GM12891 (cell line): ENCODE results near the gene ITGAL.

Experiments used
- DNase-seq: peaks from one replicate; pipeline ENCODE4 v3.0.0; 2011; ENCODE audit warnings: low spot score; ENCODE audit not compliant: insufficient read length
- FAIRE-seq: peaks from 2 replicates; lab custom pipeline; 2011; peaks lifted over from hg19 to GRCh38; lab: Jason Lieb, UNC
- PAX5 ChIP-seq: IDR thresholded peaks from 2 replicates; pipeline ENCODE4 v1.6.1; 2011; ENCODE audit warnings: low read length, moderate library complexity, mild to moderate bottlenecking; ENCODE audit not compliant: insufficient read depth, severe bottlenecking
- POLR2A ChIP-seq: IDR thresholded peaks from 2 replicates; pipeline ENCODE4 v1.6.1; 2011; ENCODE audit warnings: low read depth, low read length, control low read depth
- POLR2AphosphoS5 ChIP-seq: IDR thresholded peaks from 2 replicates; pipeline ENCODE4 v1.6.1; 2011; ENCODE audit warnings: low read depth, low read length, control low read depth
- POU2F2 ChIP-seq: IDR thresholded peaks from 2 replicates; pipeline ENCODE4 v1.6.1; 2011; ENCODE audit warnings: low read depth, mild to moderate bottlenecking, control low read depth, low read length, moderate library complexity
- SPI1 ChIP-seq: IDR thresholded peaks from 2 replicates; pipeline ENCODE4 v1.6.1; 2011; ENCODE audit warnings: low read depth, low read length, control low read depth
- TAF1 ChIP-seq: IDR thresholded peaks from 2 replicates; pipeline ENCODE4 v1.6.1; 2011; ENCODE audit warnings: low read depth, low read length, control low read depth

ITGAL gene

DNA sequence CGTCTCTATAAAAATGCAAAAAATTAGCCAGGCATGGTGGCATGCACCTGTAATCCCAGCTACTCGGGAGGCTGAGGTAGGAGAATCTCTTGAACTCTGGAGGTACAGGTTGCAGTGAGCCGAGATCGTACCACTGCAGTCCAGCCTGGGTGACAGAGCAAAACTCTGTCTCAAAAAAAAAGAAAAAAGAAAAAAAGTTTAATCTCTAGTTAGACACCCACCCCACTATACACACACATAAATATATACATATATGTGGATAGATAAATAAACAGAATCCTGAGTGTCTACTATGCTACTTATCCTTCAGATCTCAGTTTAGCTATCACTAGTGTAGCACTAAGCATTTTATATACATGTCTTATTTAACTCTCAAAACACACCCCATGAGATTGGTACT, 18.7 kb downstream of the ITGAL start:
- DNase-seq (no peak), FAIRE-seq (no peak)
- TF ChIP-seq TAF1 (no peak), PAX5 (no peak), POLR2A (no peak), POU2F2 (no peak), SPI1 (no peak), POLR2AphosphoS5 (no peak)

DNA sequence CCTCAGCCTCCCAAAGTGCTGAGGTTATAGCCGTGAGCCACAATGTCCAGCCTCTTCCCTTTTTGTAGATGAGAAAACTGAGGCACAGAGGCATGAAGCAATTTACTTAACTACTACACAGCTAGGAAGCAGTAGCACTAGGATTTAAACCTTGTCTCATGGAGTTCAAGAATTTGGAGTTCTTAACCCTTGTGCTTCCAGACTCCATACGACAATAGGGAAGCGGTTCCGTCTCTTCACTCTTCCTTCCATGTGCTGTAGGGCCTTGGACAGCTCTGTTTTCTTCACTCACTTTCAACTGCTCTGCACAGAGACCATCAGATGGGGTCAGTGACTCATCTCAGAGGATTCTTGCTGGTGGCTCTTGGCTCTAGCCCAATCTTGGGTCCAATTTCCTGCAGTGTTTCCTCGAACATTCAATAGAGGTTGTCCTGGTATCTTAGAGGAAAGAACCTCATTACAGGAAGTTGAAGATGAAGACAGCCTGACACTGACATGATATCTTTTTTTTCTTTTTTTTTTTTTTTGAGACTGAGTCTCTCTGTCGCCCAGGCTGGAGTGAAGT, 19.3 kb downstream of the ITGAL start:
- no peak for FAIRE-seq

DNA sequence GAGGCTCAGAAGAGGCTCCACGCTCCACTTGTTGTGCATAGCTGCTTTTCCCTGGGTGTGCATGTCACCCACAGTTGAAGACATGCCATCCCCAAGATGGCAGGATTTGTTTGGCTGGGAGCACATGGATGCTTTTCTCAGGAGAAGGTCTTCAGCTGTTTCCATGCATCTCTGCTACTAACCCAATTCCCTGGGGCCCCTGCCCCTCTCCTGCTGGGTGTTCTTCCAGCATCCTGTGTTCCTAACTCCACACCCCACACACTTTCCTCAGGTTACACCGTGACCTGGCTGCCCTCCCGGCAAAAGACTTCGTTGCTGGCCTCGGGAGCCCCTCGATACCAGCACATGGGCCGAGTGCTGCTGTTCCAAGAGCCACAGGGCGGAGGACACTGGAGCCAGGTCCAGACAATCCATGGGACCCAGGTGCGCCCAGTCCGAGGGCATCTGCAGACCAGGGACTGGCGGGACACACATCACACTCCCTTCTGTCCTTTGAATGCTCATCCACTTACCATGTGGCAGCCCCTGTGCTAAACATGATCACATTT, 21.5 kb downstream of the ITGAL start:
- DNase-seq (no peak), FAIRE-seq (no peak)
- TF ChIP-seq POLR2A: no peak
- TF ChIP-seq PAX5: no peak
- no peak for TF ChIP-seq POLR2AphosphoS5
- TF ChIP-seq TAF1: no peak
- TF ChIP-seq SPI1: no peak
- no peak for TF ChIP-seq POU2F2

More for the DNA sequence above, 19.3 kb downstream of the ITGAL start:
- no peak for TF ChIP-seq POU2F2
- no peak for TF ChIP-seq PAX5
- no peak for TF ChIP-seq TAF1
- TF ChIP-seq POLR2AphosphoS5: no peak
- TF ChIP-seq POLR2A: no peak
- TF ChIP-seq SPI1: no peak
- DNase-seq: no peak

DNA sequence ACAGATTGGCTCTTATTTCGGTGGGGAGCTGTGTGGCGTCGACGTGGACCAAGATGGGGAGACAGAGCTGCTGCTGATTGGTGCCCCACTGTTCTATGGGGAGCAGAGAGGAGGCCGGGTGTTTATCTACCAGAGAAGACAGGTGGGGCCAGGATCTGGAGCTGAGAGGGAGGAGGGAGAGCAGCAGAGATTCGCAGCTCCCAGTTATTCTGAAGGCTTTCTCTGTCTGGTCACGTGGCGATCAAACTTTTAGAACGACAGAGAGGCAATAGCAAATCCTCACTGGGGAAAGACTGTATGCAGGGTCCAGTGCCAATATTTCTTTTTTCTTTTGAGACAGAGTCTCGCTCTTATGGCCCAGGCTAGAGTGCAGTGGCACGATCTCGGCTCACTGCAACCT, 22.2 kb downstream of the ITGAL start:
- TF ChIP-seq POLR2A: no peak
- no peak for TF ChIP-seq PAX5
- TF ChIP-seq POU2F2: no peak
- no peak for TF ChIP-seq POLR2AphosphoS5
- DNase-seq: no peak
- no peak for FAIRE-seq

- FAIRE-seq: no peak
- no peak for DNase-seq
- TF ChIP-seq TAF1 (no peak), POLR2A (no peak)
These were observed 26.7 kb downstream of the ITGAL start for GRCh38 chr16:30499284-30499683.

GRCh38 chr16:30503403-30504296, 31.1 kb downstream of the ITGAL start:
- DNase-seq: no peak
- TF ChIP-seq PAX5 (no peak), POLR2A (no peak), TAF1 (no peak), POLR2AphosphoS5 (no peak), POU2F2 (no peak), SPI1 (no peak)
- FAIRE-seq: no peak

DNA sequence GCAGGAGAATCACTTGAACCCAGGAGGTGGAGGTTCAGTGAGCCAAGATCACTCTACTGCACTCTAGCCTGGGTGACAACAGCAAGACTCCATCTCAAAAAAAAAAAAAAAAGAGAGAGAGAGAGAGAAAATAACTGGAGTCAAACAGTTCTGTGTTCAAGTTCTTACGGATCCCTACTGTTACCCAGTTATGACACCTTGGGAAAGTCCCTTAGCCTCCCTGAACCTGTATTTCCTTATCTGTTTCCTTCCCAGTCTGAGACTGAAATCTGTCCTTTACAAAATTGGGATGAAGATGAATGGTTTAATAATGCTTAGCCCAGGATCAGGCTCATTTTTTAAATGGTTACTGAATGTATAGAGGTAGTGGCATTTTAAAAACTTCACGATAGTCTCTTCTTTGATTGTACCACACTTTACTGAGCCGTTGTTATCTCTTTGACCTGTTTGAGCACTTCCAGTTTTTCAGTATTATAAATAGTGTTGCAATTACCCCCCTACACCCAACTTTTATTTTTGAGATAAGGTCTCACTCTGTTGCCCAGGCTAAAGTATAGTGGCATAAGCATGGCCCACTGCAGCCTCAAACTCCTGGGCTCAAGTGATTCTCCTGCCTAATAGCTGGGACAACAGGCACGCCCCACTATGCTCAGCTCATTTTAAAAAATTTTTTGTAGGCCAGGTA, 36.7 kb downstream of the ITGAL start:
- FAIRE-seq (no peak), DNase-seq (no peak)
- TF ChIP-seq SPI1 (no peak), POU2F2 (no peak), POLR2AphosphoS5 (no peak), PAX5 (no peak), POLR2A (no peak)

GRCh38 chr16:30510376-30510938, 37.9 kb downstream of the ITGAL start:
- TF ChIP-seq TAF1 (no peak), POU2F2 (no peak), POLR2AphosphoS5 (no peak), POLR2A (no peak), SPI1 (no peak), PAX5 (no peak)
- DNase-seq (no peak), FAIRE-seq (no peak)

DNA sequence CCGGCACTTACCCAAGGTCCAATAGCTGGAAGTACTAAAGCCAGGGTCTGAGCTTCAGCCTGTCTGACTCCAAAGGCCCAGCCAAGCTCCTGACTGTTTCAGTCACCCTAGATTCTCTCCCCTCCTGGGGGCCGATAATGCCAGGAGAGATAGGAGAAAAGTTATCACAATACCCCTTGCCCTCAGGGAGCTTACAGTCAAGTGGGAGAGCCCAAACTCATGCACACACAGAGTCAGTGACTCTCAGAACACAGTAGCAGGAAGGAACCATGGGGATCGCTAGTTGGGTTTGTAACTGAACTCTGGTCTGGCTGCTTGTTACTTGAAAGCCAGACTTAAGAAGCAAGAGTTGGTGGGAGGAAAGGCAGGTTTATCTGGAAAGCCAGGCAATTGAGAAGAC, 39.0 kb downstream of the ITGAL start:
- FAIRE-seq (no peak), DNase-seq (no peak)
- TF ChIP-seq POU2F2 (no peak), TAF1 (no peak), PAX5 (no peak), SPI1 (no peak)

DNA sequence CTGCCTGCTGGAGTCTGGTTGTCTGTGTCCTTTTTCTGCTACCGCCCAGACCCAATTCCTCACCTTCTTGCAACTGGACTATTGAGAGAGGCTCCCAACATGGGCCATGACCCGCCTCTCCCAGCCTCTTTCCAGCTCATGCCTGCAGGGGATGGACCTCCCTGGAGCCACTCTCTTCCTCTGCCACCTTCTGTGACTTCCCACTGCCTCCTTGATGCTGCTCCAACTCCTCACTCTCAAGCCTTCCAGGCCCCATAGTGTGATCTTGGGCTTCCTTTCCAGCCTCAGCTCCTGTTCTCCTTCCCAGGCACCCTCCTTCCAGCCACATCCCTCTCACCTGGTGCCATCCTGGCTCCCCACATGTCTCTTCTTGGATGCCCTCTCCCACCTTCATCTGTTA, 42.7 kb downstream of the ITGAL start:
- DNase-seq (no peak), FAIRE-seq (no peak)
- TF ChIP-seq POU2F2 (no peak), PAX5 (no peak), TAF1 (no peak), POLR2AphosphoS5 (no peak), POLR2A (no peak), SPI1 (no peak)
